C4-2B (cell line): ENCODE data around the gene SNCAIP.
"Not testable (repeated sequence)": the region's sequence is repeated elsewhere in the genome, so short reads cannot be mapped to it uniquely, and the experiment has no call there.

Source experiments
- H3K27ac ChIP-seq: fragments of 450-650 bp; 2 replicates; pipeline ENCODE4 v1.5.1; 2017
- ZFX ChIP-seq: fragments of 450-650 bp; IDR thresholded peaks from 2 replicates; pipeline ENCODE4 v1.6.1; 2017
- TF ChIP-seq, protein P1 (sequence below): fragments of 450-650 bp; conservative IDR thresholded peaks from 2 replicates; pipeline ENCODE4 v1.5.1; 2017; ENCODE audit warnings: mild to moderate bottlenecking

Gene SNCAIP

DNA sequence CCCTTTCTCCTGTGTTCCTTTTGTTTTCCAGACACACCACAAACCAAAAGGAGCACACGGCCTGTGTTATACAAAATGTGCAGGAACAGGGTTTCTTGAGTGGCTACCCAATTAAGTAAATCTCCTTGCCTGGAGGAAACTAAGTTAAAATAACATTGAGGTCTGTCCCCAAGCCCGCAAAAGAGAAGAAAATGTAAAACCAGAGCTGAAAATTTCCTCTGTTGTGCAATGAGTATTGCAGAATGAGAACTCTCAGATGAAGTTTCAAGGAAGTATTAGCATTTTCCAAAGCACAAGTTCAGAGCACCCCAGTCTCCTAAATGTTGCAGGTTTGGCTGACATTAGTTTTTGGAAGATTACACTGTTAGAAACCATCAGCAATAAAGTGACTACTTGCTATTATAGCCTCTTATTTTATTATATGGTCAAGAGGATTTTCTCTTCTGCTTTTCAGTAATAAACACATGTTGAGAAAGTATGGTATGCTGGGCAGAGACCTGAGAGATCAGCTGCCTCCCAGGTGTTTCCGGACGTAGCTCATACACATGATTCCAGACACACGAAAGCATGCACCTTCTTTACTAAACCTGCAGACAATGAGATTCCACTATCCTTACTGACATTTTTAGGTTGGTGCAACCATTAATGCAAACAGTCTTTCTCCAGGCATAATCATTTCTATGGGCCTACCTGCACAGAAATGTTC, 161.3 kb downstream of the SNCAIP start:
- TF ChIP-seq, protein P1, sequence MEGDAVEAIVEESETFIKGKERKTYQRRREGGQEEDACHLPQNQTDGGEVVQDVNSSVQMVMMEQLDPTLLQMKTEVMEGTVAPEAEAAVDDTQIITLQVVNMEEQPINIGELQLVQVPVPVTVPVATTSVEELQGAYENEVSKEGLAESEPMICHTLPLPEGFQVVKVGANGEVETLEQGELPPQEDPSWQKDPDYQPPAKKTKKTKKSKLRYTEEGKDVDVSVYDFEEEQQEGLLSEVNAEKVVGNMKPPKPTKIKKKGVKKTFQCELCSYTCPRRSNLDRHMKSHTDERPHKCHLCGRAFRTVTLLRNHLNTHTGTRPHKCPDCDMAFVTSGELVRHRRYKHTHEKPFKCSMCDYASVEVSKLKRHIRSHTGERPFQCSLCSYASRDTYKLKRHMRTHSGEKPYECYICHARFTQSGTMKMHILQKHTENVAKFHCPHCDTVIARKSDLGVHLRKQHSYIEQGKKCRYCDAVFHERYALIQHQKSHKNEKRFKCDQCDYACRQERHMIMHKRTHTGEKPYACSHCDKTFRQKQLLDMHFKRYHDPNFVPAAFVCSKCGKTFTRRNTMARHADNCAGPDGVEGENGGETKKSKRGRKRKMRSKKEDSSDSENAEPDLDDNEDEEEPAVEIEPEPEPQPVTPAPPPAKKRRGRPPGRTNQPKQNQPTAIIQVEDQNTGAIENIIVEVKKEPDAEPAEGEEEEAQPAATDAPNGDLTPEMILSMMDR, result no peak
- no peak for TF ChIP-seq ZFX

DNA sequence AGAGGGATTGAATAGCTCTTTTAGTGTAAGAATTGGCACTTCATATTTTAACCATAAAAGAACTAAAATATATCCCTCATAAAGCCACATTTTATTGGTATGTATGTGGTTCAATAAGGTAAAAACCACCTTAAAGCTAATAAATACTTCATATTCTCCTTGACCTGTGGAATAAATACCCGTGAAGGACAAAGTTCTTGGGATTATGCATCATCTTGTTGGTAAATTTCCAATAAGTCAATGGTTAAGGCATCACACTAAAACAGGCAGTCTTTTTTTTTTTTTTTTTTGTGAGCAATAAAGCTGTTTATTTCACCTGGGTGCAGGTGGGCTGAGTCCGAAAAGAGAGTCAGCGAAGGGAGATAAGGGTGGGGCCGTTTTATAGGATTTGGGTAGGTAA, 161.9 kb downstream of the SNCAIP start:
- no peak for TF ChIP-seq ZFX
- TF ChIP-seq, protein P1, result no peak
- H3K27ac ChIP-seq, result no peak overlapping the region

More for the DNA sequence above, 161.3 kb downstream of the SNCAIP start:
- H3K27ac ChIP-seq, result no peak overlapping the region

GRCh38 chr5:122478741-122479442, 166.9 kb downstream of the SNCAIP start:
- TF ChIP-seq ZFX, result no peak
- TF ChIP-seq, protein P1, result no peak
- H3K27ac ChIP-seq, result no peak overlapping the region

- no peak overlapping the region for H3K27ac ChIP-seq
- TF ChIP-seq, protein P1, result no peak
- TF ChIP-seq ZFX, result no peak
Observed at GRCh38 chr5:122480146-122480545, 168.1 kb downstream of the SNCAIP start.

- no peak overlapping the region for H3K27ac ChIP-seq
- TF ChIP-seq, protein P1, result no peak
- no peak for TF ChIP-seq ZFX
Observed at GRCh38 chr5:122484103-122484502, 172.1 kb downstream of the SNCAIP start.

- no peak for TF ChIP-seq ZFX
- TF ChIP-seq, protein P1, result no peak
Observed at GRCh38 chr5:122485226-122485625, 173.2 kb downstream of the SNCAIP start.

GRCh38 chr5:122486616-122487015, 174.6 kb downstream of the SNCAIP start:
- H3K27ac ChIP-seq, result not testable (repeated sequence)

More at GRCh38 chr5:122485226-122485625, 173.2 kb downstream of the SNCAIP start:
- H3K27ac ChIP-seq, result no peak overlapping the region

GRCh38 chr5:122490718-122491117, 178.7 kb downstream of the SNCAIP start:
- H3K27ac ChIP-seq, result no peak overlapping the region
- no peak for TF ChIP-seq ZFX
- TF ChIP-seq, protein P1, result no peak
